ENCODE measurements around the gene CDHR2. TPM values are rescaled to one million over a fixed set of nuclear protein-coding genes. Genes with fewer than 3 reads are reported as not detected.

The CDHR2 gene
- total RNA-seq, 1 experiment from 2014 or later, result 0.63 TPM

GRCh38 chr5:176583076-176583475 lies 33.9 kb downstream of the CDHR2 start:
- ChIA-PET POLR2A (interaction anchor here (0.7 kb wide), 1 partner anchor 46 kb away, joined by 3 read pairs; the partner anchor contains the start of gene RNF44), CTCF (no interaction called here)
- peaks cover 10% of the 10 kb centered on the region for H3K9me3 Mint-ChIP-seq
- H3K4me1 Mint-ChIP-seq, result peaks cover 2% of the 10 kb centered on the region
- H3K27ac Mint-ChIP-seq, result no peak overlapping the region
- no peak for DNase-seq (ENCODE audit: low spot score)
- ATAC-seq, result no peak
- H3K27me3 Mint-ChIP-seq (ENCODE audit: low read depth), result peaks cover 19% of the 10 kb centered on the region
- TF ChIP-seq, protein P1, sequence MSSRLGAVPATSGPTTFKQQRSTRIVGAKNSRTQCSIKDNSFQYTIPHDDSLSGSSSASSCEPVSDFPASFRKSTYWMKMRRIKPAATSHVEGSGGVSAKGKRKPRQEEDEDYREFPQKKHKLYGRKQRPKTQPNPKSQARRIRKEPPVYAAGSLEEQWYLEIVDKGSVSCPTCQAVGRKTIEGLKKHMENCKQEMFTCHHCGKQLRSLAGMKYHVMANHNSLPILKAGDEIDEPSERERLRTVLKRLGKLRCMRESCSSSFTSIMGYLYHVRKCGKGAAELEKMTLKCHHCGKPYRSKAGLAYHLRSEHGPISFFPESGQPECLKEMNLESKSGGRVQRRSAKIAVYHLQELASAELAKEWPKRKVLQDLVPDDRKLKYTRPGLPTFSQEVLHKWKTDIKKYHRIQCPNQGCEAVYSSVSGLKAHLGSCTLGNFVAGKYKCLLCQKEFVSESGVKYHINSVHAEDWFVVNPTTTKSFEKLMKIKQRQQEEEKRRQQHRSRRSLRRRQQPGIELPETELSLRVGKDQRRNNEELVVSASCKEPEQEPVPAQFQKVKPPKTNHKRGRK (CRISPR knock-in tag; IDR thresholded peaks at IDR 0.05; ENCODE audit: borderline replicate concordance), result no peak
- TF ChIP-seq TEAD4 (CRISPR knock-in tag; IDR thresholded peaks at IDR 0.05), result no peak
- TF ChIP-seq ETV6 (CRISPR knock-in tag; IDR thresholded peaks at IDR 0.05), result no peak
- no peak for TF ChIP-seq ZNF232 (CRISPR knock-in tag; IDR thresholded peaks at IDR 0.05)
- TF ChIP-seq ARID4B (CRISPR knock-in tag; IDR thresholded peaks at IDR 0.05; ENCODE audit: borderline replicate concordance), result no peak
- TF ChIP-seq NFE2L1 (CRISPR knock-in tag; IDR thresholded peaks at IDR 0.05), result no peak
- no peak for TF ChIP-seq ESRRA (CRISPR knock-in tag; IDR thresholded peaks at IDR 0.05; ENCODE audit: borderline replicate concordance)
- no peak for TF ChIP-seq FOXJ3 (CRISPR knock-in tag; IDR thresholded peaks at IDR 0.05; ENCODE audit: borderline replicate concordance)
- TF ChIP-seq EMX1 (CRISPR knock-in tag; IDR thresholded peaks at IDR 0.05), result no peak
- no peak for TF ChIP-seq CREM (CRISPR knock-in tag; IDR thresholded peaks at IDR 0.05)
- TF ChIP-seq NR3C1 (CRISPR knock-in tag; conservative IDR thresholded peaks at IDR 0.05; ENCODE audit: low read depth), result no peak
- TF ChIP-seq GABPB1 (CRISPR knock-in tag; IDR thresholded peaks at IDR 0.05), result no peak
- no peak for TF ChIP-seq IRF1 (CRISPR knock-in tag; IDR thresholded peaks at IDR 0.05)
- TF ChIP-seq GRHL2 (CRISPR knock-in tag; IDR thresholded peaks at IDR 0.05; ENCODE audit: insufficient replicate concordance, severe bottlenecking), result no peak
- TF ChIP-seq, protein P2, sequence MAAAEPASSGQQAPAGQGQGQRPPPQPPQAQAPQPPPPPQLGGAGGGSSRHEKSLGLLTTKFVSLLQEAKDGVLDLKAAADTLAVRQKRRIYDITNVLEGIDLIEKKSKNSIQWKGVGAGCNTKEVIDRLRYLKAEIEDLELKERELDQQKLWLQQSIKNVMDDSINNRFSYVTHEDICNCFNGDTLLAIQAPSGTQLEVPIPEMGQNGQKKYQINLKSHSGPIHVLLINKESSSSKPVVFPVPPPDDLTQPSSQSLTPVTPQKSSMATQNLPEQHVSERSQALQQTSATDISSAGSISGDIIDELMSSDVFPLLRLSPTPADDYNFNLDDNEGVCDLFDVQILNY (CRISPR knock-in tag; IDR thresholded peaks at IDR 0.05), result no peak
- no peak for TF ChIP-seq JAZF1 (CRISPR knock-in tag; IDR thresholded peaks at IDR 0.05)
- TF ChIP-seq, protein P3, sequence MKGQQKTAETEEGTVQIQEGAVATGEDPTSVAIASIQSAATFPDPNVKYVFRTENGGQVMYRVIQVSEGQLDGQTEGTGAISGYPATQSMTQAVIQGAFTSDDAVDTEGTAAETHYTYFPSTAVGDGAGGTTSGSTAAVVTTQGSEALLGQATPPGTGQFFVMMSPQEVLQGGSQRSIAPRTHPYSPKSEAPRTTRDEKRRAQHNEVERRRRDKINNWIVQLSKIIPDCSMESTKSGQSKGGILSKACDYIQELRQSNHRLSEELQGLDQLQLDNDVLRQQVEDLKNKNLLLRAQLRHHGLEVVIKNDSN (CRISPR knock-in tag; IDR thresholded peaks at IDR 0.05), result no peak
- TF ChIP-seq STAT6 (CRISPR knock-in tag; conservative IDR thresholded peaks at IDR 0.05; ENCODE audit: low read depth), result no peak
- TF ChIP-seq E2F1 (CRISPR knock-in tag; IDR thresholded peaks at IDR 0.05), result no peak
- H3K4me3 Mint-ChIP-seq, result no peak overlapping the region
- H3K36me3 Mint-ChIP-seq, result no peaks in the 10 kb centered on the region; the same call in 1 of the 2 replicates
